NCI-H1105 treated with DMSO at 0.1 percent for 48 hours (cell line): ENCODE measurements around the gene HCFC1.

Experiments used
- DNase-seq: peaks from one replicate; lab custom pipeline; 2025; lab: John Stamatoyannopoulos, UW

Gene HCFC1

GRCh38 chrX:153938226-153938786 is 33.3 kb downstream of the HCFC1 start:
- DNase-seq = no peak

- DNase-seq = no peak
Observed at GRCh38 chrX:153937056-153937455, 34.6 kb downstream of the HCFC1 start.

- DNase-seq = no peak
Observed at GRCh38 chrX:153935326-153935851, 36.2 kb downstream of the HCFC1 start.

- DNase-seq = peak; percentile 80
Observed at GRCh38 chrX:153934762-153935325, 36.8 kb downstream of the HCFC1 start, which contains the start of gene NAA10. Gene NAA10, minus strand, starts transcription at chrX:153935037. Its CDS starts 133 bp downstream, at chrX:153934904.

GRCh38 chrX:153934148-153934761 is 37.4 kb downstream of the HCFC1 start:
- no peak for DNase-seq

- DNase-seq = no peak
Observed at GRCh38 chrX:153933748-153934147, 37.9 kb downstream of the HCFC1 start.

- DNase-seq = no peak
Observed at GRCh38 chrX:153932220-153932915, 39.2 kb downstream of the HCFC1 start.

GRCh38 chrX:153931748-153932147 is 39.9 kb downstream of the HCFC1 start:
- no peak for DNase-seq

- no peak for DNase-seq
Observed at GRCh38 chrX:153931151-153931550, 40.5 kb downstream of the HCFC1 start.

- no peak for DNase-seq
Observed at GRCh38 chrX:153930011-153930910, 41.4 kb downstream of the HCFC1 start.

- DNase-seq = no peak
Observed at GRCh38 chrX:153929576-153929975, 42.0 kb downstream of the HCFC1 start.

- no peak for DNase-seq
Observed at GRCh38 chrX:153928846-153929245, 42.8 kb downstream of the HCFC1 start.

GRCh38 chrX:153927922-153928760 is 43.5 kb downstream of the HCFC1 start:
- peak; percentile 99 for DNase-seq

GRCh38 chrX:153927672-153927921 is 44.0 kb downstream of the HCFC1 start:
- peak; percentile 55 for DNase-seq

- DNase-seq = peak; percentile 78
Observed at GRCh38 chrX:153926858-153927671, 44.6 kb downstream of the HCFC1 start.

GRCh38 chrX:153926552-153926857 is 45.1 kb downstream of the HCFC1 start:
- DNase-seq = no peak

- peak; percentile 54 for DNase-seq
Observed at GRCh38 chrX:153925739-153926551, 45.7 kb downstream of the HCFC1 start, which contains the start of gene ARHGAP4. Gene ARHGAP4, minus strand, starts transcription at chrX:153926264. Its CDS starts 62 bp downstream, at chrX:153926202.

GRCh38 chrX:153925387-153925738 is 46.3 kb downstream of the HCFC1 start:
- no peak for DNase-seq

GRCh38 chrX:153924149-153924861 is 47.3 kb downstream of the HCFC1 start:
- DNase-seq = no peak
